Measurements from ENCODE around the gene PRKAG2. TPM values are rescaled to one million over a fixed set of nuclear protein-coding genes. Genes with fewer than 3 reads are reported as not detected.

PRKAG2 gene
- total RNA-seq, 1 experiment from 2014 or later = 22.1 TPM

- no peak for DNase-seq (ENCODE audit: extremely low read depth, low read depth)
Measured at GRCh38 chr7:151867912-151868311, 9.0 kb downstream of the PRKAG2 start.

- DNase-seq (ENCODE audit: extremely low read depth, low read depth) = no peak
Measured at GRCh38 chr7:151866761-151867655, 9.9 kb downstream of the PRKAG2 start.

- DNase-seq (ENCODE audit: extremely low read depth, low read depth) = no peak
Measured at GRCh38 chr7:151866028-151866427, 10.9 kb downstream of the PRKAG2 start.

GRCh38 chr7:151865070-151865670 lies 11.7 kb downstream of the PRKAG2 start:
- no peak for DNase-seq (ENCODE audit: extremely low read depth, low read depth)

- no peak for DNase-seq (ENCODE audit: extremely low read depth, low read depth)
Measured at GRCh38 chr7:151864561-151864960, 12.4 kb downstream of the PRKAG2 start.

GRCh38 chr7:151864081-151864480 lies 12.8 kb downstream of the PRKAG2 start:
- no peak for DNase-seq (ENCODE audit: extremely low read depth, low read depth)

GRCh38 chr7:151863386-151864079 lies 13.4 kb downstream of the PRKAG2 start:
- DNase-seq (ENCODE audit: extremely low read depth, low read depth) = no peak

- no peak for DNase-seq (ENCODE audit: extremely low read depth, low read depth)
Measured at GRCh38 chr7:151862606-151863381, 14.1 kb downstream of the PRKAG2 start.

- no peak for DNase-seq (ENCODE audit: extremely low read depth, low read depth)
Measured at GRCh38 chr7:151861881-151862280, 15.0 kb downstream of the PRKAG2 start.

- no peak for DNase-seq (ENCODE audit: extremely low read depth, low read depth)
Measured at GRCh38 chr7:151860771-151861170, 16.1 kb downstream of the PRKAG2 start.

GRCh38 chr7:151859948-151860685 lies 16.8 kb downstream of the PRKAG2 start:
- no peak for DNase-seq (ENCODE audit: extremely low read depth, low read depth)

GRCh38 chr7:151859111-151859947 lies 17.6 kb downstream of the PRKAG2 start:
- no peak for DNase-seq (ENCODE audit: extremely low read depth, low read depth)

- no peak for DNase-seq (ENCODE audit: extremely low read depth, low read depth)
Measured at GRCh38 chr7:151858456-151858855, 18.5 kb downstream of the PRKAG2 start.

GRCh38 chr7:151857866-151858450 lies 19.0 kb downstream of the PRKAG2 start:
- no peak for DNase-seq (ENCODE audit: extremely low read depth, low read depth)

- no peak for DNase-seq (ENCODE audit: extremely low read depth, low read depth)
Measured at GRCh38 chr7:151857412-151857811, 19.5 kb downstream of the PRKAG2 start.

- DNase-seq (ENCODE audit: extremely low read depth, low read depth) = no peak
Measured at GRCh38 chr7:151856516-151856915, 20.4 kb downstream of the PRKAG2 start.

- no peak for DNase-seq (ENCODE audit: extremely low read depth, low read depth)
Measured at GRCh38 chr7:151856098-151856497, 20.8 kb downstream of the PRKAG2 start.

GRCh38 chr7:151854720-151855071 lies 22.2 kb downstream of the PRKAG2 start:
- no peak for DNase-seq (ENCODE audit: extremely low read depth, low read depth)
